ENCODE data around the gene GPR158.

Gene GPR158

GRCh38 chr10:25582961-25583360 lies 408.2 kb downstream of the GPR158 start:
- DNase-seq (ENCODE audit: low spot score): no peak

GRCh38 chr10:25600651-25601050 lies 425.9 kb downstream of the GPR158 start:
- DNase-seq (ENCODE audit: low spot score): no peak

- DNase-seq (ENCODE audit: low spot score): no peak
Measured at GRCh38 chr10:25604591-25604990, 429.8 kb downstream of the GPR158 start.

- no peak for DNase-seq (ENCODE audit: low spot score)
Measured at GRCh38 chr10:25614652-25615051, 439.9 kb downstream of the GPR158 start.

- DNase-seq (ENCODE audit: low spot score): no peak
Measured at GRCh38 chr10:25615926-25616325, 441.1 kb downstream of the GPR158 start.

GRCh38 chr10:25616903-25617592 lies 442.2 kb downstream of the GPR158 start:
- DNase-seq (ENCODE audit: low spot score): no peak

GRCh38 chr10:25627606-25628005 lies 452.8 kb downstream of the GPR158 start:
- no peak for DNase-seq (ENCODE audit: low spot score)

- DNase-seq (ENCODE audit: low spot score): no peak
Measured at GRCh38 chr10:25629333-25629732, 454.5 kb downstream of the GPR158 start.

- DNase-seq (ENCODE audit: low spot score): no peak
Measured at GRCh38 chr10:25631471-25631870, 456.7 kb downstream of the GPR158 start.

- DNase-seq (ENCODE audit: low spot score): no peak
Measured at GRCh38 chr10:25632802-25633201, 458.0 kb downstream of the GPR158 start.

- DNase-seq (ENCODE audit: low spot score): no peak
Measured at GRCh38 chr10:25633542-25633941, 458.7 kb downstream of the GPR158 start.

- peak; percentile 29 for DNase-seq (ENCODE audit: low spot score)
Measured at GRCh38 chr10:25639646-25640045, 464.8 kb downstream of the GPR158 start.

- DNase-seq (ENCODE audit: low spot score): no peak
Measured at GRCh38 chr10:25641595-25641994, 466.8 kb downstream of the GPR158 start.

GRCh38 chr10:25642721-25643120 lies 467.9 kb downstream of the GPR158 start:
- DNase-seq (ENCODE audit: low spot score): no peak

- DNase-seq (ENCODE audit: low spot score): no peak
Measured at GRCh38 chr10:25646371-25646770, 471.6 kb downstream of the GPR158 start.

GRCh38 chr10:25651534-25651933 lies 476.7 kb downstream of the GPR158 start:
- DNase-seq (ENCODE audit: low spot score): no peak
